PC-9 (cell line): ENCODE data around the gene GPC1. TPM values are rescaled to one million over a fixed set of nuclear protein-coding genes. Genes with fewer than 3 reads are reported as not detected.
A peak's percentile ranks its signal among the peaks of the same experiment; 100 is the strongest.

Experiments
- BruUV-seq: library from RNA; stranded (reverse); fragments of 400-500 nt; replicated peaks from 2 replicates; lab custom pipeline; 2021; lab: Mats Ljungman, UMichigan
- CTCF ChIA-PET: fragments of 300-600 bp; sonication (Branson Sonifier 250); formaldehyde crosslinking; loops from one replicate; lab custom pipeline; 2022; ENCODE audit warnings: antibody characterized with exemption; lab: Charles Lee
- POLR2A ChIA-PET: fragments of 300-600 bp; sonication (Branson Sonifier 250); formaldehyde crosslinking; loops from one replicate; lab custom pipeline; 2022; ENCODE audit warnings: antibody characterized with exemption; ENCODE audit not compliant: unreplicated experiment; lab: Charles Lee
- DNase-seq, 2 experiments: peaks; one replicate each; pipeline versions ENCODE4 v3.0.0 to v3.0.0-alpha.2; 2015 to 2022; ENCODE audit warnings: mixed read lengths in 1 of 2
- H2AFZ ChIP-seq: fragments of 200-600 bp; sonication (generic); 2 replicates; pipeline ENCODE4 v1.8.1; 2017; ENCODE audit warnings: antibody characterized with exemption
- H3F3A ChIP-seq: fragments of 200-600 bp; sonication (generic); 2 replicates; pipeline ENCODE4 v1.8.1; 2017; ENCODE audit warnings: antibody characterized with exemption, mild to moderate bottlenecking, low read depth; ENCODE audit not compliant: insufficient read depth
- H3K27ac ChIP-seq: fragments of 200-600 bp; sonication (generic); 2 replicates; pipeline ENCODE4 v1.6.1; 2016; ENCODE audit warnings: mixed run types
- H3K27me3 ChIP-seq: fragments of 200-600 bp; sonication (generic); 2 replicates; pipeline ENCODE4 v1.6.1; 2016; ENCODE audit warnings: low read depth, mixed run types; ENCODE audit not compliant: insufficient read depth
- H3K36me3 ChIP-seq: fragments of 200-600 bp; sonication (generic); 2 replicates; pipeline ENCODE4 v1.6.1; 2016; ENCODE audit warnings: low read depth, mixed run types
- H3K4me1 ChIP-seq: fragments of 200-600 bp; sonication (generic); replicated peaks from 2 replicates; pipeline ENCODE4 v1.6.1; 2016; ENCODE audit warnings: mixed run types; ENCODE audit not compliant: insufficient read depth
- H3K4me2 ChIP-seq: fragments of 200-600 bp; sonication (generic); 2 replicates; pipeline ENCODE4 v1.6.1; 2017; ENCODE audit warnings: mixed run types
- H3K4me3 ChIP-seq: fragments of 200-600 bp; sonication (generic); 2 replicates; pipeline ENCODE4 v1.6.1; 2016; ENCODE audit warnings: mixed run types
- H3K79me2 ChIP-seq: fragments of 200-600 bp; sonication (generic); 2 replicates; pipeline ENCODE4 v1.6.1; 2017; ENCODE audit warnings: low read depth, mixed run types
- H3K9me2 ChIP-seq: fragments of 200-600 bp; sonication (generic); 2 replicates; pipeline ENCODE4 v1.8.1; 2017; ENCODE audit warnings: mild to moderate bottlenecking; ENCODE audit not compliant: insufficient read depth
- H3K9me3 ChIP-seq: fragments of 200-600 bp; sonication (generic); 2 replicates; pipeline ENCODE4 v1.8.1; 2016; ENCODE audit warnings: low read depth; ENCODE audit not compliant: insufficient read depth
- H4K20me1 ChIP-seq: fragments of 200-600 bp; sonication (generic); 2 replicates; pipeline ENCODE4 v1.8.1; 2017; ENCODE audit not compliant: insufficient read depth
- CTCF ChIP-seq: fragments of 200-600 bp; sonication (generic); conservative IDR thresholded peaks from 2 replicates; pipeline ENCODE4 v1.6.1; 2017; ENCODE audit warnings: mixed run types, antibody characterized with exemption, mild to moderate bottlenecking, moderate library complexity
- EZH2 ChIP-seq: fragments of 200-600 bp; sonication (generic); IDR thresholded peaks from 2 replicates; pipeline ENCODE4 v1.8.0; 2017; ENCODE audit warnings: antibody characterized with exemption, low read depth
- intact Hi-C: fragments of 100-400 bp; cut with micrococcal nuclease; formaldehyde crosslinking; loops from one replicate; pipeline ENCODE4 v1.10.0; 2022; ENCODE audit not compliant: unreplicated experiment
- total RNA-seq: library from RNA; stranded (reverse); gene quantifications from 2 replicates; pipeline ENCODE4 v1.2.3, GENCODE V29; 2021

Gene GPC1
- total RNA-seq, 1 experiment from 2014 or later, result 302 TPM

DNA sequence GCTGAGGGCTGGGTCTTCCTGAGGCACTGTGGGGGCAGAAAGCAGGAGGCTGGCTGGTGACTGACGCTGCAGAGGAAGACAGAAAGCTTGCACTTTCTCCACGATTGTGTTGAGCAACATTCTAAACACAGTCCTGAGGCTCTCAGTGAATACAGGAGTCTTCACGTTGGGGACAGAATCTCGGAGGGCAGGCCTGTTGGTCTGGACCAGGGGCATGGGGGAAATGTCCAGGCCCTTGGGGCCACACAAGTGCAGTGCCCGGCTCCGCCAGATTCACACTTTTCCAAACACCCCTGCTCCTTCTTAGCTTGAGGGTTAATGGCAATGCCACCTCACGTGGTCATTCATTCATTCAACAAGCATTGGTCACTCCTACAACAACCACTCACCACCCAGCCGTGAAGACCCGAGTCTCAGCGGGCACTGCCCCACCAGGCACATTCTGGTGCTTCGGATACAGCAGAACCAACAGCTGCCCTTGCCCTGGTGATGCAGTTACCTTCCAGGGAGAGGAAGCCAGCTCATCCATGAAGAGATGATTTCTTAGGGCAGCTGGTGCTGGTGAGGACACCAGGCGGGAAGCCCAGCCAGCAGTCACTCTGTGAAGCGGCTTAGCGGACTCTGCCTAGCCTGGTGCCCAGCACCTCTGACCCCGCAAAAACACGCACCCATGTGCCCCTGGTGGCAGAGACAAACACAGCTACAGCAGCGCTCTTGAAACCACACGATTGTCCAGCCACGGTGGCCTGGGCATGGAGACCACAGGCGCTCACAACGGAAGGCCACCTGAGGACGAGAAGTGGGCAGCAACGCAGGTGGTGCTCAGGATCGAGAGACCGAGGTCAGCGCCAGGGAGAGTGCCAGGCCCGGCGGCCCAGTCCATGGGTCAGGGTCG, 10.9 kb upstream of the GPC1 start:
- H3F3A ChIP-seq, result peaks cover 30% of the 10 kb centered on the region
- no peaks in the 10 kb centered on the region for H3K79me2 ChIP-seq
- intact Hi-C loops, result no loop called here
- H3K27ac ChIP-seq, result no peak overlapping the region
- H3K9me2 ChIP-seq, result no peaks in the 10 kb centered on the region
- H3K4me3 ChIP-seq, result no peak overlapping the region
- no peaks in the 10 kb centered on the region for H3K27me3 ChIP-seq
- TF ChIP-seq EZH2, result no peak
- TF ChIP-seq CTCF, result no peak
- H3K4me1 ChIP-seq, result peaks cover 20% of the 10 kb centered on the region
- CTCF ChIA-PET, result no interaction called here
- H3K36me3 ChIP-seq, result no peaks in the 10 kb centered on the region
- BruUV-seq, result no TSS peak
- DNase-seq, result no peak
- no peaks in the 10 kb centered on the region for H4K20me1 ChIP-seq
- POLR2A ChIA-PET, result interaction anchor here (0.6 kb wide), 1 partner anchor 54 kb away, joined by 3 read pairs; no protein-coding TSS in a partner anchor
- no peak overlapping the region for H2AFZ ChIP-seq
- H3K4me2 ChIP-seq, result no peak overlapping the region
- peaks cover 9% of the 10 kb centered on the region; the same call in 1 of the 2 replicates for H3K9me3 ChIP-seq

- no peaks in the 10 kb centered on the region for H3K36me3 ChIP-seq
- TF ChIP-seq CTCF (no peak), EZH2 (no peak)
- DNase-seq, result no peak
- no peaks in the 10 kb centered on the region for H3K27me3 ChIP-seq
- H4K20me1 ChIP-seq, result no peaks in the 10 kb centered on the region
- peaks cover 30% of the 10 kb centered on the region for H3F3A ChIP-seq
- H3K4me3 ChIP-seq, result no peak overlapping the region
- intact Hi-C loops, result no loop called here
- H3K4me1 ChIP-seq, result peaks cover 20% of the 10 kb centered on the region
- ChIA-PET CTCF (no interaction called here), POLR2A (interaction anchor here (1.8 kb wide), 1 partner anchor 38 kb away, joined by 16 read pairs; no protein-coding TSS in a partner anchor)
- H2AFZ ChIP-seq, result no peak overlapping the region
- no peak overlapping the region for H3K4me2 ChIP-seq
- H3K27ac ChIP-seq, result no peak overlapping the region
- peaks cover 9% of the 10 kb centered on the region; the same call in 1 of the 2 replicates for H3K9me3 ChIP-seq
- BruUV-seq, result no TSS peak
- H3K79me2 ChIP-seq, result no peaks in the 10 kb centered on the region
- H3K9me2 ChIP-seq, result no peaks in the 10 kb centered on the region
These were observed 10.2 kb upstream of the GPC1 start for GRCh38 chr2:240425236-240425615.

DNA sequence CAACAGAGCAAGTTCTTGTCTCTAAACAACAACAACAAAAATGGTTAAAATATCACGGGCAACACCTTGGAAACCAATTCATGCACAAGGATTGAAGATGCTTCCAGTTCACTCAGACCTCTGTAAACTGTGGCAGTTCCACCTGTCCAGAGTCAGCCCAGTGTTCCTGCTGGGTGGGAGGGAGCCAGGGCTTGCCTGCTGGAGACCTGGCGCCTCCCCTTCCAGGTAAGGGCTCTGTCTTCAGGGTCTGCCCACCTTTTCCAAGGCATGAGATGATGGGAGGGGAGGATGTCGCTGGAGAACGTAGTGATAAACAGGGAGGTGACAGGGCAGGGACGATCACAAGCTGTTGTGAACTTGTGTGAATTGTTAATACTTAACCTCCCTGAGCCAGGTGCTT, 9.8 kb upstream of the GPC1 start:
- H3K79me2 ChIP-seq, result no peaks in the 10 kb centered on the region
- H3K9me2 ChIP-seq, result no peaks in the 10 kb centered on the region
- BruUV-seq, result no TSS peak
- peak overlapping the region; percentile 78; the same call in 1 of the 2 replicates for H3K27ac ChIP-seq
- DNase-seq, result no peak
- ChIA-PET POLR2A (interaction anchor here (1.8 kb wide), 1 partner anchor 38 kb away, joined by 16 read pairs; no protein-coding TSS in a partner anchor), CTCF (interaction anchor here (1.5 kb wide), 1 partner anchor 193 kb away, joined by 9 read pairs; no protein-coding TSS in a partner anchor)
- no peak overlapping the region for H3K4me2 ChIP-seq
- H3F3A ChIP-seq, result peaks cover 30% of the 10 kb centered on the region
- no peak for TF ChIP-seq EZH2
- no peak for TF ChIP-seq CTCF
- H3K9me3 ChIP-seq, result peaks cover 9% of the 10 kb centered on the region; the same call in 1 of the 2 replicates
- no peaks in the 10 kb centered on the region for H4K20me1 ChIP-seq
- H3K4me3 ChIP-seq, result no peak overlapping the region
- no peak overlapping the region for H2AFZ ChIP-seq
- H3K27me3 ChIP-seq, result no peaks in the 10 kb centered on the region
- intact Hi-C loops, result loop anchor here (2.0 kb wide), 2 partner anchors 39 to 193 kb away; no protein-coding TSS in a partner anchor
- H3K4me1 ChIP-seq, result peaks cover 20% of the 10 kb centered on the region
- no peaks in the 10 kb centered on the region for H3K36me3 ChIP-seq
